Measurements from ENCODE around the gene MAFF. TPM values are rescaled to one million over a fixed set of nuclear protein-coding genes. Genes with fewer than 3 reads are reported as not detected.

Gene MAFF
- total and polyA plus RNA-seq, 2 donors (not counting 1 experiment from before 2014, with no cell fraction given), result 8.8 to 26.3 TPM

- H3K27me3 ChIP-seq (ENCODE audit: control insufficient read depth, insufficient read depth, low read length), result no peaks in the 10 kb centered on the region
- peaks cover 30% of the 10 kb centered on the region for H3K79me2 ChIP-seq (ENCODE audit: control insufficient read depth, insufficient read depth, low read length)
- no peak for TF ChIP-seq EZH2 (IDR thresholded peaks at IDR 0.05; ENCODE audit: low read length, missing control alignments)
- TF ChIP-seq, protein P1, sequence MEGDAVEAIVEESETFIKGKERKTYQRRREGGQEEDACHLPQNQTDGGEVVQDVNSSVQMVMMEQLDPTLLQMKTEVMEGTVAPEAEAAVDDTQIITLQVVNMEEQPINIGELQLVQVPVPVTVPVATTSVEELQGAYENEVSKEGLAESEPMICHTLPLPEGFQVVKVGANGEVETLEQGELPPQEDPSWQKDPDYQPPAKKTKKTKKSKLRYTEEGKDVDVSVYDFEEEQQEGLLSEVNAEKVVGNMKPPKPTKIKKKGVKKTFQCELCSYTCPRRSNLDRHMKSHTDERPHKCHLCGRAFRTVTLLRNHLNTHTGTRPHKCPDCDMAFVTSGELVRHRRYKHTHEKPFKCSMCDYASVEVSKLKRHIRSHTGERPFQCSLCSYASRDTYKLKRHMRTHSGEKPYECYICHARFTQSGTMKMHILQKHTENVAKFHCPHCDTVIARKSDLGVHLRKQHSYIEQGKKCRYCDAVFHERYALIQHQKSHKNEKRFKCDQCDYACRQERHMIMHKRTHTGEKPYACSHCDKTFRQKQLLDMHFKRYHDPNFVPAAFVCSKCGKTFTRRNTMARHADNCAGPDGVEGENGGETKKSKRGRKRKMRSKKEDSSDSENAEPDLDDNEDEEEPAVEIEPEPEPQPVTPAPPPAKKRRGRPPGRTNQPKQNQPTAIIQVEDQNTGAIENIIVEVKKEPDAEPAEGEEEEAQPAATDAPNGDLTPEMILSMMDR (conservative IDR thresholded peaks at IDR 0.05 in 1 of 2, IDR thresholded peaks at IDR 0.05 in 1 of 2; ENCODE audit: low read depth in 1 of 2, low read length in 2 of 2), result no peak
- H3K4me3 ChIP-seq (replicated peaks in 1 of 4; ENCODE audit: control extremely low read depth in 1 of 4, insufficient read depth in 1 of 4, low read depth in 3 of 4, low read length in 4 of 4), result no peak overlapping the region
- no peak overlapping the region for H3K4me2 ChIP-seq (ENCODE audit: extremely low read depth, insufficient read depth, low read length)
- H4K20me1 ChIP-seq (ENCODE audit: control insufficient read depth, extremely low read depth, insufficient read depth, low read length), result no peaks in the 10 kb centered on the region
- no peak for DNase-seq (ENCODE audit: low read depth in 2 of 2)
- peaks cover 13% of the 10 kb centered on the region for H3K4me1 ChIP-seq (ENCODE audit: control insufficient read depth, extremely low read depth, insufficient read depth, low read length)
- no peak overlapping the region for H2AFZ ChIP-seq (ENCODE audit: low read length)
- no peak overlapping the region for H3K27ac ChIP-seq (ENCODE audit: insufficient read depth, low read length)
- no peak overlapping the region for H3K9ac ChIP-seq (ENCODE audit: insufficient read depth, low read length)
- peaks cover 22% of the 10 kb centered on the region for H3K36me3 ChIP-seq (ENCODE audit: control insufficient read depth, insufficient read depth, low read length)
- no peaks in the 10 kb centered on the region for H3K9me3 ChIP-seq (ENCODE audit: control insufficient read depth, insufficient read depth, low read depth, low read length)
Measured at GRCh38 chr22:38246046-38246658, 44.4 kb downstream of the MAFF start.

- H3K79me2 ChIP-seq (ENCODE audit: control insufficient read depth, insufficient read depth, low read length), result peaks cover 35% of the 10 kb centered on the region
- H3K27me3 ChIP-seq (ENCODE audit: control insufficient read depth, insufficient read depth, low read length), result no peaks in the 10 kb centered on the region
- H3K36me3 ChIP-seq (ENCODE audit: control insufficient read depth, insufficient read depth, low read length), result peaks cover 22% of the 10 kb centered on the region
- no peaks in the 10 kb centered on the region for H3K9me3 ChIP-seq (ENCODE audit: control insufficient read depth, insufficient read depth, low read depth, low read length)
- peaks cover 17% of the 10 kb centered on the region for H3K4me1 ChIP-seq (ENCODE audit: control insufficient read depth, extremely low read depth, insufficient read depth, low read length)
- no peak for DNase-seq (ENCODE audit: low read depth in 2 of 2)
- H2AFZ ChIP-seq (ENCODE audit: low read length), result no peak overlapping the region
- no peak overlapping the region for H3K27ac ChIP-seq (ENCODE audit: insufficient read depth, low read length)
- no peak overlapping the region for H3K9ac ChIP-seq (ENCODE audit: insufficient read depth, low read length)
- no peaks in the 10 kb centered on the region for H4K20me1 ChIP-seq (ENCODE audit: control insufficient read depth, extremely low read depth, insufficient read depth, low read length)
- no peak for TF ChIP-seq EZH2 (IDR thresholded peaks at IDR 0.05; ENCODE audit: low read length, missing control alignments)
- TF ChIP-seq, protein P1 (conservative IDR thresholded peaks at IDR 0.05 in 1 of 2, IDR thresholded peaks at IDR 0.05 in 1 of 2; ENCODE audit: low read depth in 1 of 2, low read length in 2 of 2), result no peak
- H3K4me3 ChIP-seq (replicated peaks in 1 of 4; ENCODE audit: control extremely low read depth in 1 of 4, insufficient read depth in 1 of 4, low read depth in 3 of 4, low read length in 4 of 4), result no peak overlapping the region
- no peak overlapping the region for H3K4me2 ChIP-seq (ENCODE audit: extremely low read depth, insufficient read depth, low read length)
Measured at GRCh38 chr22:38246692-38247091, 44.9 kb downstream of the MAFF start.

GRCh38 chr22:38247713-38248112, 45.9 kb downstream of the MAFF start:
- no peak for TF ChIP-seq EZH2 (IDR thresholded peaks at IDR 0.05; ENCODE audit: low read length, missing control alignments)
- TF ChIP-seq, protein P1 (conservative IDR thresholded peaks at IDR 0.05 in 1 of 2, IDR thresholded peaks at IDR 0.05 in 1 of 2; ENCODE audit: low read depth in 1 of 2, low read length in 2 of 2), result no peak
- Histone ChIP-seq H3K79me2 (ENCODE audit: control insufficient read depth, insufficient read depth, low read length) (peaks cover 43% of the 10 kb centered on the region), H4K20me1 (ENCODE audit: control insufficient read depth, extremely low read depth, insufficient read depth, low read length) (no peaks in the 10 kb centered on the region), H3K9ac (ENCODE audit: insufficient read depth, low read length) (no peak overlapping the region), H3K27ac (ENCODE audit: insufficient read depth, low read length) (no peak overlapping the region), H3K4me2 (ENCODE audit: extremely low read depth, insufficient read depth, low read length) (no peak overlapping the region), H3K4me3 (replicated peaks in 1 of 4; ENCODE audit: control extremely low read depth in 1 of 4, insufficient read depth in 1 of 4, low read depth in 3 of 4, low read length in 4 of 4) (no peak overlapping the region), H3K4me1 (ENCODE audit: control insufficient read depth, extremely low read depth, insufficient read depth, low read length) (peaks cover 17% of the 10 kb centered on the region), H3K36me3 (ENCODE audit: control insufficient read depth, insufficient read depth, low read length) (peaks cover 22% of the 10 kb centered on the region), H3K27me3 (ENCODE audit: control insufficient read depth, insufficient read depth, low read length) (no peaks in the 10 kb centered on the region), H2AFZ (ENCODE audit: low read length) (no peak overlapping the region), H3K9me3 (ENCODE audit: control insufficient read depth, insufficient read depth, low read depth, low read length) (no peaks in the 10 kb centered on the region)
- DNase-seq (ENCODE audit: low read depth in 2 of 2), result no peak

Data from fibroblast of lung (primary cell).